ENCODE data around the gene ADAMTS16. TPM values are rescaled to one million over a fixed set of nuclear protein-coding genes. Genes with fewer than 3 reads are reported as not detected.
A peak's percentile ranks its signal among the peaks of the same experiment; 100 is the strongest.

ADAMTS16 gene
- total RNA-seq, 1 donor from 2014 or later, result 5.7 TPM

- H3K27ac ChIP-seq (ENCODE audit: low read depth, low read length), result no peak overlapping the region
- H3K9ac ChIP-seq (ENCODE audit: low read depth in 1 of 3, low read length in 3 of 3), result no peak overlapping the region
- H3K27me3 ChIP-seq (ENCODE audit: control insufficient read depth in 3 of 3, insufficient read depth in 3 of 3, low read length in 3 of 3), result no peaks in the 10 kb centered on the region
- H3K9me3 ChIP-seq (ENCODE audit: control insufficient read depth in 3 of 3, low read length in 3 of 3), result peaks cover 0 to 5% (median 0%) of the 10 kb centered on the region in 3 donors
- H3K36me3 ChIP-seq (ENCODE audit: control insufficient read depth in 3 of 3, insufficient read depth in 3 of 3, low read length in 3 of 3), result no peaks in the 10 kb centered on the region
- H3K4me3 ChIP-seq (ENCODE audit: low read length in 3 of 3), result no peak overlapping the region
- H3K4me1 ChIP-seq (ENCODE audit: control insufficient read depth in 3 of 3, insufficient read depth in 3 of 3, low read length in 3 of 3), result peaks cover 3 to 16% (median 10%) of the 10 kb centered on the region in 3 donors
Observed at GRCh38 chr5:5303242-5303641, 163.1 kb downstream of the ADAMTS16 start.

- Histone ChIP-seq H3K9ac (ENCODE audit: low read depth in 1 of 3, low read length in 3 of 3) (peak overlapping the region in 1 of 3 donors; percentile 54), H3K4me3 (ENCODE audit: low read length in 3 of 3) (peak overlapping the region in 2 of 3 donors; percentile 14 to 29), H3K27me3 (ENCODE audit: control insufficient read depth in 3 of 3, insufficient read depth in 3 of 3, low read length in 3 of 3) (no peaks in the 10 kb centered on the region), H3K36me3 (ENCODE audit: control insufficient read depth in 3 of 3, insufficient read depth in 3 of 3, low read length in 3 of 3) (no peaks in the 10 kb centered on the region), H3K9me3 (ENCODE audit: control insufficient read depth in 3 of 3, low read length in 3 of 3) (peaks cover 0 to 5% (median 0%) of the 10 kb centered on the region in 3 donors), H3K4me1 (ENCODE audit: control insufficient read depth in 3 of 3, insufficient read depth in 3 of 3, low read length in 3 of 3) (peaks cover 3 to 16% (median 10%) of the 10 kb centered on the region in 3 donors), H3K27ac (ENCODE audit: low read depth, low read length) (no peak overlapping the region)
Observed at GRCh38 chr5:5304361-5305020, 164.4 kb downstream of the ADAMTS16 start.

- Histone ChIP-seq H3K27ac (ENCODE audit: low read depth, low read length) (no peak overlapping the region), H3K9ac (ENCODE audit: low read depth in 1 of 3, low read length in 3 of 3) (no peak overlapping the region), H3K27me3 (ENCODE audit: control insufficient read depth in 3 of 3, insufficient read depth in 3 of 3, low read length in 3 of 3) (no peaks in the 10 kb centered on the region), H3K4me1 (ENCODE audit: control insufficient read depth in 3 of 3, insufficient read depth in 3 of 3, low read length in 3 of 3) (peaks cover 3 to 16% (median 10%) of the 10 kb centered on the region in 3 donors), H3K4me3 (ENCODE audit: low read length in 3 of 3) (no peak overlapping the region), H3K36me3 (ENCODE audit: control insufficient read depth in 3 of 3, insufficient read depth in 3 of 3, low read length in 3 of 3) (no peaks in the 10 kb centered on the region), H3K9me3 (ENCODE audit: control insufficient read depth in 3 of 3, low read length in 3 of 3) (peaks cover 0 to 3% (median 0%) of the 10 kb centered on the region in 3 donors)
Observed at GRCh38 chr5:5306696-5307095, 166.6 kb downstream of the ADAMTS16 start.

- Histone ChIP-seq H3K4me3 (ENCODE audit: low read length in 3 of 3) (no peak overlapping the region), H3K27ac (ENCODE audit: low read depth, low read length) (no peak overlapping the region), H3K36me3 (ENCODE audit: control insufficient read depth in 3 of 3, insufficient read depth in 3 of 3, low read length in 3 of 3) (no peaks in the 10 kb centered on the region), H3K4me1 (ENCODE audit: control insufficient read depth in 3 of 3, insufficient read depth in 3 of 3, low read length in 3 of 3) (peaks cover 9 to 30% (median 18%) of the 10 kb centered on the region in 3 donors), H3K27me3 (ENCODE audit: control insufficient read depth in 3 of 3, insufficient read depth in 3 of 3, low read length in 3 of 3) (no peaks in the 10 kb centered on the region), H3K9me3 (ENCODE audit: control insufficient read depth in 3 of 3, low read length in 3 of 3) (no peaks in the 10 kb centered on the region), H3K9ac (ENCODE audit: low read depth in 1 of 3, low read length in 3 of 3) (no peak overlapping the region)
Observed at GRCh38 chr5:5308319-5308718, 168.2 kb downstream of the ADAMTS16 start.

- no peaks in the 10 kb centered on the region for H3K36me3 ChIP-seq (ENCODE audit: control insufficient read depth in 3 of 3, insufficient read depth in 3 of 3, low read length in 3 of 3)
- no peaks in the 10 kb centered on the region for H3K9me3 ChIP-seq (ENCODE audit: control insufficient read depth in 3 of 3, low read length in 3 of 3)
- H3K9ac ChIP-seq (ENCODE audit: low read depth in 1 of 3, low read length in 3 of 3), result no peak overlapping the region
- no peaks in the 10 kb centered on the region for H3K27me3 ChIP-seq (ENCODE audit: control insufficient read depth in 3 of 3, insufficient read depth in 3 of 3, low read length in 3 of 3)
- H3K4me3 ChIP-seq (ENCODE audit: low read length in 3 of 3), result no peak overlapping the region
- no peak overlapping the region for H3K27ac ChIP-seq (ENCODE audit: low read depth, low read length)
- peaks cover 16 to 32% (median 23%) of the 10 kb centered on the region in 3 donors for H3K4me1 ChIP-seq (ENCODE audit: control insufficient read depth in 3 of 3, insufficient read depth in 3 of 3, low read length in 3 of 3)
Observed at GRCh38 chr5:5309645-5310044, 169.5 kb downstream of the ADAMTS16 start.

GRCh38 chr5:5313101-5313635 is 173.0 kb downstream of the ADAMTS16 start:
- Histone ChIP-seq H3K36me3 (ENCODE audit: control insufficient read depth in 3 of 3, insufficient read depth in 3 of 3, low read length in 3 of 3) (no peaks in the 10 kb centered on the region), H3K9ac (ENCODE audit: low read depth in 1 of 3, low read length in 3 of 3) (peak overlapping the region; percentile 50 to 79 (median 66)), H3K9me3 (ENCODE audit: control insufficient read depth in 3 of 3, low read length in 3 of 3) (no peaks in the 10 kb centered on the region), H3K4me3 (ENCODE audit: low read length in 3 of 3) (peak overlapping the region in 2 of 3 donors; percentile 28 to 46), H3K4me1 (ENCODE audit: control insufficient read depth in 3 of 3, insufficient read depth in 3 of 3, low read length in 3 of 3) (peaks cover 29 to 52% (median 45%) of the 10 kb centered on the region in 3 donors), H3K27me3 (ENCODE audit: control insufficient read depth in 3 of 3, insufficient read depth in 3 of 3, low read length in 3 of 3) (no peaks in the 10 kb centered on the region), H3K27ac (ENCODE audit: low read depth, low read length) (peak overlapping the region; percentile 83)

GRCh38 chr5:5314166-5314565 is 174.0 kb downstream of the ADAMTS16 start:
- H3K9me3 ChIP-seq (ENCODE audit: control insufficient read depth in 3 of 3, low read length in 3 of 3), result no peaks in the 10 kb centered on the region
- H3K4me3 ChIP-seq (ENCODE audit: low read length in 3 of 3), result no peak overlapping the region
- H3K4me1 ChIP-seq (ENCODE audit: control insufficient read depth in 3 of 3, insufficient read depth in 3 of 3, low read length in 3 of 3), result peaks cover 39 to 62% (median 55%) of the 10 kb centered on the region in 3 donors
- H3K36me3 ChIP-seq (ENCODE audit: control insufficient read depth in 3 of 3, insufficient read depth in 3 of 3, low read length in 3 of 3), result no peaks in the 10 kb centered on the region
- H3K27me3 ChIP-seq (ENCODE audit: control insufficient read depth in 3 of 3, insufficient read depth in 3 of 3, low read length in 3 of 3), result no peaks in the 10 kb centered on the region
- peak overlapping the region; percentile 83 for H3K27ac ChIP-seq (ENCODE audit: low read depth, low read length)
- peak overlapping the region in 1 of 3 donors; percentile 79 for H3K9ac ChIP-seq (ENCODE audit: low read depth in 1 of 3, low read length in 3 of 3)

GRCh38 chr5:5314626-5315025 is 174.5 kb downstream of the ADAMTS16 start:
- no peaks in the 10 kb centered on the region for H3K9me3 ChIP-seq (ENCODE audit: control insufficient read depth in 3 of 3, low read length in 3 of 3)
- no peak overlapping the region for H3K9ac ChIP-seq (ENCODE audit: low read depth in 1 of 3, low read length in 3 of 3)
- peak overlapping the region; percentile 83 for H3K27ac ChIP-seq (ENCODE audit: low read depth, low read length)
- H3K36me3 ChIP-seq (ENCODE audit: control insufficient read depth in 3 of 3, insufficient read depth in 3 of 3, low read length in 3 of 3), result no peaks in the 10 kb centered on the region
- H3K27me3 ChIP-seq (ENCODE audit: control insufficient read depth in 3 of 3, insufficient read depth in 3 of 3, low read length in 3 of 3), result no peaks in the 10 kb centered on the region
- H3K4me1 ChIP-seq (ENCODE audit: control insufficient read depth in 3 of 3, insufficient read depth in 3 of 3, low read length in 3 of 3), result peaks cover 42 to 67% (median 59%) of the 10 kb centered on the region in 3 donors
- no peak overlapping the region for H3K4me3 ChIP-seq (ENCODE audit: low read length in 3 of 3)

- H3K27me3 ChIP-seq (ENCODE audit: control insufficient read depth in 3 of 3, insufficient read depth in 3 of 3, low read length in 3 of 3), result no peaks in the 10 kb centered on the region
- no peaks in the 10 kb centered on the region for H3K9me3 ChIP-seq (ENCODE audit: control insufficient read depth in 3 of 3, low read length in 3 of 3)
- H3K4me1 ChIP-seq (ENCODE audit: control insufficient read depth in 3 of 3, insufficient read depth in 3 of 3, low read length in 3 of 3), result peaks cover 42 to 67% (median 59%) of the 10 kb centered on the region in 3 donors
- no peaks in the 10 kb centered on the region for H3K36me3 ChIP-seq (ENCODE audit: control insufficient read depth in 3 of 3, insufficient read depth in 3 of 3, low read length in 3 of 3)
- no peak overlapping the region for H3K4me3 ChIP-seq (ENCODE audit: low read length in 3 of 3)
- peak overlapping the region; percentile 83 for H3K27ac ChIP-seq (ENCODE audit: low read depth, low read length)
- peak overlapping the region in 1 of 3 donors; percentile 55 for H3K9ac ChIP-seq (ENCODE audit: low read depth in 1 of 3, low read length in 3 of 3)
Observed at GRCh38 chr5:5315068-5315980, 175.2 kb downstream of the ADAMTS16 start.

Measured in skeletal muscle tissue (tissue), 4 donors.